Mesenchymal stem cell (in vitro differentiated cells and primary cell): ENCODE data around the gene PTGFRN.
A peak's percentile ranks its signal among the peaks of the same experiment; 100 is the strongest.

Experiments used
- DNase-seq: peaks from one replicate; pipeline ENCODE4 v3.0.0-alpha.2; 2013
- H2AFZ ChIP-seq: one replicate; pipeline ENCODE4 v1.6.1; 2013; ENCODE audit warnings: low read depth, mild to moderate bottlenecking, control low read depth, inconsistent platforms, low read length, moderate library complexity
- H2AK5ac ChIP-seq: 2 replicates; pipeline ENCODE4 v1.6.1; 2013; ENCODE audit warnings: low read length, moderate library complexity, mild to moderate bottlenecking, inconsistent platforms; ENCODE audit not compliant: severe bottlenecking
- H2BK120ac ChIP-seq: one replicate; pipeline ENCODE4 v1.6.1; 2013; ENCODE audit warnings: low read depth, mild to moderate bottlenecking, inconsistent platforms, low read length, moderate library complexity
- H2BK12ac ChIP-seq, 2 experiments: one replicate each; pipeline ENCODE4 v1.6.1; 2013; ENCODE audit warnings: inconsistent platforms in 2 of 2, low read length in 2 of 2, mild to moderate bottlenecking in 2 of 2, moderate library complexity in 2 of 2, control low read depth in 1 of 2
- H2BK15ac ChIP-seq: one replicate; pipeline ENCODE4 v1.6.1; 2013; ENCODE audit warnings: mild to moderate bottlenecking, low read depth, inconsistent platforms; ENCODE audit not compliant: poor library complexity, severe bottlenecking
- H2BK5ac ChIP-seq: 2 replicates; pipeline ENCODE4 v1.6.1; 2013; ENCODE audit warnings: low read depth, mild to moderate bottlenecking, low read length, control low read depth, inconsistent platforms; ENCODE audit not compliant: poor library complexity, severe bottlenecking
- H3K14ac ChIP-seq, 2 experiments: one replicate each; pipeline ENCODE4 v1.6.1; 2013; ENCODE audit warnings: inconsistent platforms in 2 of 2, low read length in 2 of 2, control low read depth in 1 of 2, mild to moderate bottlenecking in 1 of 2, moderate library complexity in 1 of 2
- H3K18ac ChIP-seq, 2 experiments: one replicate each; pipeline ENCODE4 v1.6.1; 2013; ENCODE audit warnings: inconsistent platforms in 2 of 2, low read length in 2 of 2, control low read depth in 1 of 2, low read depth in 1 of 2, mild to moderate bottlenecking in 1 of 2
- H3K23ac ChIP-seq, 2 experiments: one replicate each; pipeline ENCODE4 v1.6.1; 2013; ENCODE audit warnings: inconsistent platforms in 2 of 2, low read length in 2 of 2, mild to moderate bottlenecking in 2 of 2, moderate library complexity in 2 of 2, control low read depth in 1 of 2
- H3K27ac ChIP-seq: 2 replicates; pipeline ENCODE4 v1.5.1; 2013; ENCODE audit warnings: mild to moderate bottlenecking, moderate library complexity, low read length, control low read depth, inconsistent platforms; ENCODE audit not compliant: poor library complexity, severe bottlenecking
- H3K27me3 ChIP-seq, 2 experiments: 2 replicates each; pipeline versions ENCODE4 v1.6.1 to v1.7.0; 2013; ENCODE audit warnings: low read length in 2 of 2, mild to moderate bottlenecking in 2 of 2, moderate library complexity in 2 of 2, control low read depth in 1 of 2, inconsistent platforms in 1 of 2; ENCODE audit not compliant: control insufficient read depth in 1 of 2, insufficient read depth in 1 of 2
- H3K36me3 ChIP-seq, 2 experiments: 2 replicates each; pipeline versions ENCODE4 v1.6.1 to v1.7.0; 2013; ENCODE audit warnings: low read length in 2 of 2, control low read depth in 1 of 2, inconsistent platforms in 1 of 2, low read depth in 1 of 2, mild to moderate bottlenecking in 1 of 2; ENCODE audit not compliant: insufficient read depth in 2 of 2, control insufficient read depth in 1 of 2
- H3K4ac ChIP-seq, 2 experiments: one replicate each; pipeline ENCODE4 v1.6.1; 2013; ENCODE audit warnings: inconsistent platforms in 2 of 2, low read length in 2 of 2, mild to moderate bottlenecking in 2 of 2, moderate library complexity in 2 of 2, control low read depth in 1 of 2, low read depth in 1 of 2
- H3K4me1 ChIP-seq: 2 replicates; pipeline ENCODE4 v1.6.1; 2013; ENCODE audit warnings: low read depth, low read length, control low read depth; ENCODE audit not compliant: control insufficient read depth, insufficient read depth
- H3K4me2 ChIP-seq: 2 replicates; pipeline ENCODE4 v1.6.1; 2013; ENCODE audit warnings: low read length, mild to moderate bottlenecking, inconsistent platforms; ENCODE audit not compliant: poor library complexity, severe bottlenecking
- H3K4me3 ChIP-seq, 2 experiments: 2 replicates each; pipeline versions ENCODE4 v1.5.1 to v1.7.0; 2013; ENCODE audit warnings: low read length in 2 of 2, mild to moderate bottlenecking in 2 of 2, control low read depth in 1 of 2, low read depth in 1 of 2; ENCODE audit not compliant: insufficient read depth in 1 of 2
- H3K79me1 ChIP-seq: replicated peaks from 2 replicates; pipeline ENCODE4 v1.6.1; 2013; ENCODE audit warnings: mild to moderate bottlenecking, control low read depth, low read length, inconsistent platforms; ENCODE audit not compliant: poor library complexity, severe bottlenecking
- H3K9ac ChIP-seq: 2 replicates; pipeline ENCODE4 v1.7.0; 2013; ENCODE audit warnings: mild to moderate bottlenecking, low read length, moderate library complexity
- H3K9me3 ChIP-seq: 2 replicates; pipeline ENCODE4 v1.7.0; 2013; ENCODE audit warnings: mild to moderate bottlenecking, low read length; ENCODE audit not compliant: control insufficient read depth
- H4K8ac ChIP-seq: one replicate; pipeline ENCODE4 v1.6.1; 2013; ENCODE audit warnings: inconsistent platforms, mild to moderate bottlenecking, low read length, moderate library complexity
- H4K91ac ChIP-seq: one replicate; pipeline ENCODE4 v1.6.1; 2013; ENCODE audit warnings: mild to moderate bottlenecking, low read length, inconsistent platforms
- WGBS: methylation state at CpG from one replicate; pipeline ENCODE4 v1.1.7; 2013; ENCODE audit warnings: mixed read lengths; 5-methylcytosine and 5-hydroxymethylcytosine counted together

PTGFRN gene

GRCh38 chr1:116962987-116963639 lies 53.4 kb downstream of the PTGFRN start:
- WGBS: 91% methylated on average over 4 of the region's 4 CpGs
- H3K27me3 ChIP-seq: no peaks in the 10 kb centered on the region
- H2BK15ac ChIP-seq: no peak overlapping the region
- H3K79me1 ChIP-seq: peaks cover 39% of the 10 kb centered on the region
- H3K14ac ChIP-seq: no peak overlapping the region
- no peaks in the 10 kb centered on the region for H3K4me1 ChIP-seq
- H3K18ac ChIP-seq: no peak overlapping the region
- no peak overlapping the region for H2AFZ ChIP-seq
- DNase-seq: no peak
- no peak overlapping the region for H2BK12ac ChIP-seq
- peaks cover 16 to 35% of the 10 kb centered on the region in 2 experiments for H3K36me3 ChIP-seq
- no peak overlapping the region for H3K23ac ChIP-seq
- H3K9ac ChIP-seq: no peak overlapping the region
- no peak overlapping the region for H3K4me2 ChIP-seq
- no peak overlapping the region for H2BK5ac ChIP-seq
- no peak overlapping the region for H3K27ac ChIP-seq
- no peak overlapping the region for H4K8ac ChIP-seq
- H3K9me3 ChIP-seq: no peaks in the 10 kb centered on the region
- H4K91ac ChIP-seq: no peak overlapping the region
- no peak overlapping the region for H3K4me3 ChIP-seq
- H2BK120ac ChIP-seq: no peak overlapping the region
- H2AK5ac ChIP-seq: no peak overlapping the region
- H3K4ac ChIP-seq: no peak overlapping the region

DNA sequence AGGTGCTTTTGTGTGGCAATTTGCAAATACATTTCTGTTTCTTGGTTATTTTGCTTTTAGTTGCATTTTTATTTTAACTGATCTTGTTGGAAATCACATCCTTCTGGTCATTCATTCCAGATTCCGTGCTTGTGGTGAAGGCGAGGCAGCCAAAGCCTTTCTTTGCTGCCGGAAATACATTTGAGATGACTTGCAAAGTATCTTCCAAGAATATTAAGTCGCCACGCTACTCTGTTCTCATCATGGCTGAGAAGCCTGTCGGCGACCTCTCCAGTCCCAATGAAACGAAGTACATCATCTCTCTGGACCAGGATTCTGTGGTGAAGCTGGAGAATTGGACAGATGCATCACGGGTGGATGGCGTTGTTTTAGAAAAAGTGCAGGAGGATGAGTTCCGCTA lies 57.1 kb downstream of the PTGFRN start:
- H3K27me3 ChIP-seq: no peaks in the 10 kb centered on the region
- no peak overlapping the region for H3K14ac ChIP-seq
- H3K36me3 ChIP-seq: peaks cover 13 to 14% of the 10 kb centered on the region in 2 experiments
- H3K9me3 ChIP-seq: no peaks in the 10 kb centered on the region
- no peak overlapping the region for H3K9ac ChIP-seq
- WGBS: 98% methylated on average over 11 of the region's 11 CpGs
- no peak overlapping the region for H2AK5ac ChIP-seq
- H2AFZ ChIP-seq: no peak overlapping the region
- H3K18ac ChIP-seq: no peak overlapping the region
- H2BK15ac ChIP-seq: no peak overlapping the region
- no peak overlapping the region for H4K91ac ChIP-seq
- no peak overlapping the region for H4K8ac ChIP-seq
- no peak overlapping the region for H3K4me3 ChIP-seq
- no peak overlapping the region for H2BK5ac ChIP-seq
- DNase-seq: no peak
- no peak overlapping the region for H3K23ac ChIP-seq
- no peak overlapping the region for H3K4ac ChIP-seq
- no peak overlapping the region for H2BK12ac ChIP-seq
- peaks cover 24% of the 10 kb centered on the region for H3K79me1 ChIP-seq
- H3K4me2 ChIP-seq: no peak overlapping the region
- no peak overlapping the region for H2BK120ac ChIP-seq
- H3K4me1 ChIP-seq: peaks cover under 1% of the 10 kb centered on the region
- no peak overlapping the region for H3K27ac ChIP-seq

GRCh38 chr1:116968724-116969123 lies 59.0 kb downstream of the PTGFRN start:
- H3K4ac ChIP-seq: no peak overlapping the region
- no peak overlapping the region for H2AFZ ChIP-seq
- H2BK15ac ChIP-seq: no peak overlapping the region
- no peak overlapping the region for H3K23ac ChIP-seq
- H3K27me3 ChIP-seq: no peaks in the 10 kb centered on the region
- no peak overlapping the region for H3K27ac ChIP-seq
- H3K18ac ChIP-seq: no peak overlapping the region
- no peak overlapping the region for H3K14ac ChIP-seq
- peaks cover 0 to 4% of the 10 kb centered on the region in 2 experiments for H3K36me3 ChIP-seq
- no peak overlapping the region for H3K4me3 ChIP-seq
- H3K9ac ChIP-seq: no peak overlapping the region
- peaks cover 10% of the 10 kb centered on the region for H3K4me1 ChIP-seq
- no peak overlapping the region for H2BK12ac ChIP-seq
- H4K91ac ChIP-seq: no peak overlapping the region
- no peak overlapping the region for H3K4me2 ChIP-seq
- H3K79me1 ChIP-seq: peaks cover 12% of the 10 kb centered on the region
- no peak overlapping the region for H2BK5ac ChIP-seq
- no peaks in the 10 kb centered on the region for H3K9me3 ChIP-seq
- no peak overlapping the region for H2AK5ac ChIP-seq
- H4K8ac ChIP-seq: no peak overlapping the region
- DNase-seq: no peak
- no peak overlapping the region for H2BK120ac ChIP-seq
- WGBS: 93% methylated on average over 3 of the region's 3 CpGs

DNA sequence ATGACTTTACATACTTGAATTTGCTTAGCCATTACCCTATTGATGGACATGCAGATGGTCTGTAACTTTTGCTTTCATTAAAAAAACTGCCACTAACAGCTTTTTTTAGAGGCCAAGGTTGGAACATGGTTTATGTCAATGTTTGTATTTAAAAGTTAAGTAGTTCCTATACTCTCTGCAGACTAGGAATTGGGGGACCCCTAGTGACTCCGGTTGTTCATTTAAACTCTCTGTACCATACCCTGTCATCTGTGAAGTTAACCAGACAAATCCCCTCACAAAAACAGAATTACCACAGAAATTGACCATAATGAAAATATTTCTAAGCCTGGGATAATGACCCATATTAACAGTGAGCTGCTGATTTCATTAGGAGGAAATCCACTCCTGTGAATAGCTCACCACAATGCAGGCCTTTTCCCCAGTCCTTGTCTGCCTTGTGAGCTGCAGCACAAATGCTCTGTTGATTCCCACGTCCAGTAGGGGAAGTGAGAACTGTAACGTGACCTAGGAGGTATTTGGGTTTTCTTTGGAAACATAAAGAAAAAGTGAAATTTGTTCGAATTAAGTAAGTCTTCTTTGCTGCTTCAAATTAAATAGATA lies 61.6 kb downstream of the PTGFRN start:
- Histone ChIP-seq H2AK5ac (no peak overlapping the region), H3K27ac (peak overlapping the region; percentile 48), H3K79me1 (peaks cover 9% of the 10 kb centered on the region), H3K36me3 (peaks cover 0 to 13% of the 10 kb centered on the region in 2 experiments), H2BK5ac (no peak overlapping the region), H3K4ac (no peak overlapping the region), H3K4me2 (no peak overlapping the region), H3K14ac (no peak overlapping the region), H3K27me3 (no peaks in the 10 kb centered on the region), H2BK120ac (no peak overlapping the region), H3K4me1 (peaks cover 10% of the 10 kb centered on the region), H3K9me3 (no peaks in the 10 kb centered on the region), H3K23ac (no peak overlapping the region), H4K91ac (no peak overlapping the region), H2AFZ (no peak overlapping the region), H3K4me3 (no peak overlapping the region), H3K9ac (no peak overlapping the region), H3K18ac (no peak overlapping the region), H4K8ac (no peak overlapping the region), H2BK15ac (no peak overlapping the region), H2BK12ac (no peak overlapping the region)
- WGBS: 36% methylated on average over 3 of the region's 4 CpGs
- peak; percentile 55 for DNase-seq
